GM12892 (cell line): ENCODE data around the gene BABAM2.

Experiments used
- POLR2A ChIP-seq: IDR thresholded peaks from 2 replicates; pipeline ENCODE4 v1.6.1; 2011; ENCODE audit warnings: low read depth, low read length, control low read depth
- POLR2AphosphoS5 ChIP-seq: IDR thresholded peaks from 2 replicates; pipeline ENCODE4 v1.6.1; 2011; ENCODE audit warnings: low read depth, low read length, control low read depth

- TF ChIP-seq POLR2A: no peak
- no peak for TF ChIP-seq POLR2AphosphoS5
Observed at GRCh38 chr2:27863146-27863545, 27.4 kb upstream of the BABAM2 start.
